CD4-positive, alpha-beta T cell treated with Interleukin-21 for 1 hour (primary cell): ENCODE results near the gene CYP2C9.
"Not testable (repeated sequence)": the region's sequence is repeated elsewhere in the genome, so short reads cannot be mapped to it uniquely, and the experiment has no call there.

ENCODE experiments used
- DNase-seq: peaks from one replicate; pipeline ENCODE4 v3.0.0-alpha.2; 2020

The CYP2C9 gene

GRCh38 chr10:94938383-94938782, at the start of gene CYP2C9:
Gene CYP2C9 (plus strand): TSS chr10:94938658. CDS start chr10:94938683, 25 bp downstream.
- DNase-seq = no peak

- DNase-seq = no peak
Observed at GRCh38 chr10:94889123-94889522, 49.3 kb upstream of the CYP2C9 start.

- no peak for DNase-seq
Observed at GRCh38 chr10:94890264-94891022, 48.0 kb upstream of the CYP2C9 start.

- not testable (repeated sequence) for DNase-seq
Observed at GRCh38 chr10:94898414-94898813, 40.0 kb upstream of the CYP2C9 start.

- no peak for DNase-seq
Observed at GRCh38 chr10:94902080-94902479, 36.4 kb upstream of the CYP2C9 start.

DNA sequence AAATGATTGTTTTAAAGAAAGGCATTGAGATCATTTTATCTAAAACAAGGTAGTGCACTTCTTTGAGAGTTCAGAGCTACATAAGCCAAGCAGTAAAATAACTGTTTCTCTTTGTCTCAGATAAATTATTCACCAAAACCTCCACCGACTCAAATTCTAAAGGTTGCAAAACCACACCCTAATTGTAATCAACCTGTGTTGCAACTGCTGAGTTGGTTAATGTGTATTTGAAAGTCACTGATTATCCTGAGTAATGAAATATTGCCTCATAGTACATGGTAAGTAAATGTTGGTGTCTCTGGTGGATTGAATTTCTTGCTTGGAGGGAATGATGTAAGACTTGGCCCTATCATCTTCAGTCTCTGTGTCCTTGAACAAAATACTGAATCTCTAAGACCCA, 35.9 kb upstream of the CYP2C9 start:
- no peak for DNase-seq

DNA sequence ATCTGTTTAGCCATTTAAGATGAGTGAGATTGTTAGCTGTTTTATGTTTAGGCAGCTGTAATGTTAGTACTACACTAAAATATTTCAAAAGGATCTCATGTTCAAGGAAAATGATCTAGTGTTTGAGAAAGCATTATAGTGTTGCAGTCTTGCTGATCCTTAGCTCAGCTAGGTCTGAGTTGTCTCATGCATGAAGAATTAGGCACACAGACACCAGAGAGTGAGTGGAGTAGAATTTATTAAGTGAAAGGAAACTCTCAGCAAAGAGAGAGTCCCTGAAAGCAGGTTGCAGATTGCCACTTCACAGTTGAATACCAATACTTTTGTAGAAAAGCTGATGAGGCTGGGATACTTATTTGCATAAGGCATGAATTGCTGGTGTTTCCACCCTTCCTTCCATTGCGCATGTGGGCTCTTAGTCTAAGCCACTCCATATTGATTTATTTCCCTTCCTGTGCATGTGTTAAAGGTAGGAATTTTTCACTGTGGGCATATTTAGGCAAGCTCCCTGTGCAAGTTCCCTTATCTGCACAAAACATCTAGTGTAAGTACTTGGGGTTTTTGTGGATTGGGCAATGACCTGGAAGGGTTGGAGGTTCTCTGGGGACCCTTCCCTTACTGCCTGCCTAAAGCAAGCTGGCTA, 33.8 kb upstream of the CYP2C9 start:
- DNase-seq = not testable (repeated sequence)

- DNase-seq = no peak
Observed at GRCh38 chr10:94916423-94916822, 22.0 kb upstream of the CYP2C9 start.

DNA sequence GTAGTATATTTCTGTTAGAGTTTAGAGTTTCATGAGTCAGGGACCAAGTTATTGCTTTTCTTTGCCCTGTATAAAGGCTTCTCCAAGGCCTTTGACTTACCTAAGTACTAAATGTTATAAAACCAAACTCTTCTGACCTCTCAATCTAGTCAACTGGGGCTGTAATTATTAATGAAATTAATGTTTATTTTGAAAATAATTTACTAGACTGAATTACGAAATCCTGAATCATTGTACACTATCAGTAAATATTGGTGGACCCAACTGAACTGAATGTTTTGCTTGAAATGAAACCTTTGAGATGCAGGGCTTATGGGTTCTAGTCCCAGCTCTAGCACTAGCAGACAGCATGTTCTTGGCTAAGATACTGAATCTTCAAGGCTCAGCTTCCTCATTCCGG, 1.7 kb upstream of the CYP2C9 start:
- no peak for DNase-seq

DNA sequence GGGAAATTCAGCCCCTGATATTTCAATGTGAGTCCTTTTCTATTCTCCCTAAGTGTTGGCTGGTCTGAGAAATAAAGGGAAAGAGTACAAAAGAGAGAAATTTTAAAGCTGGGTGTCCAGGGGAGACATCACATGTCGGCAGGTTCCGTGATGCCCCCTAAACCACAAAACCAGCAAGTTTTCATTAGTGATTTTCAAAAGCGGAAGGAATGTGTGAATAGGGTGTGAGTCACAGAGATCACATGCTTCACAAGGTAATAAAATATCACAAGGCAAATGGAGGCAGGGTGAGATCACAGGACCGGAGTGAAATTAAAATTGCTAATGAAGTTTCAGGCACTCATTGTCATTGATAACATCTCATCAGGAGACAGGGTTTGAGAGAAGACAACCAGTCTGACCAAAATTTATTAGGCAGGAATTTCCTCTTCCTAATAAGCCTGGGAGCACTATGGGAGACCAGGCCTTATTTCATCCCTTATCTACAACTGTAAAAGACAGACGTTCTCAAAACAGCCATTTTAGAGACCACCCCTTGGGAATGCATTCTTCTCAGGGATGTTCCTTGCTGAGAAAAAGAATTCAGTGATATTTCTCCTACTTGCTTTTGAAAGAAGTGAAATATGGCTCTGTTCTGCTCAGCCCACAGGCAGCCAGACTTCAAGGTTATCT, 5.1 kb downstream of the CYP2C9 start:
- DNase-seq = not testable (repeated sequence)

DNA sequence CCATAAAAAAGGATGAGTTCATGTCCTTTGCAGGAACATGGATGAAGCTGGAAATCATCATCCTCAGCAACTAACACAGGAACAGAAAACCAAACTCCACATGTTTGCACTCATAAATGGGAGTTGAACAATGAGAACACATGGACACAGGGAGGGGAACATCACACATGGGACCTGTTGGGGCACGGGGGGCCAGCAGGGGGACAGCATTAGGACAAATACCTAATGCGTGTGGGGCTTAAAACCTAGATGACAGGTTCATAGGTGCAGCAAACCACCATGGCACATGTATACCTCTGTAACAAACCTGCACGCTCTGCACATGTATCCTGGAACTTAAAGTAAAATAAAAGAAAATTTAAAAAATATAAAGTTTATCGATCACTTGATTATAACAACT, 7.7 kb downstream of the CYP2C9 start:
- not testable (repeated sequence) for DNase-seq

DNA sequence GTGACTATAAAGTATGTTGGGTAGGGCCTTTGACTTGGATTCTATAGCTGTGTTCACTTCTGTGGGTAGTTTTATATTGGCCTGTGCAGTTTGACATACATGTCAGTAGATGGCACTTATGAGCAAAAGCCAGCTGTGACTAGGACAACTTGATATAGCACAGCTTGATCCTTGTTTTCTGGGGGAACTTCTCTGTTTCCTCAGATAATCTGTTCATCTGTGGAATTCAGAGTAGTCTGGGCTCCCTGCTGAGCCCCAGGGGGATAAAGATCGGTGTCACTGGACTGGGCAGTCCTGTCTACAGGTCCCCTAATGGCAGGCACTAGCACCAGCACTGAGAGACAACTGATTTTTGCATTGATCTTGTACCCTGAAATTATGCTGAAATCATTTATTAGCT, 25.4 kb downstream of the CYP2C9 start:
- DNase-seq = no peak

DNA sequence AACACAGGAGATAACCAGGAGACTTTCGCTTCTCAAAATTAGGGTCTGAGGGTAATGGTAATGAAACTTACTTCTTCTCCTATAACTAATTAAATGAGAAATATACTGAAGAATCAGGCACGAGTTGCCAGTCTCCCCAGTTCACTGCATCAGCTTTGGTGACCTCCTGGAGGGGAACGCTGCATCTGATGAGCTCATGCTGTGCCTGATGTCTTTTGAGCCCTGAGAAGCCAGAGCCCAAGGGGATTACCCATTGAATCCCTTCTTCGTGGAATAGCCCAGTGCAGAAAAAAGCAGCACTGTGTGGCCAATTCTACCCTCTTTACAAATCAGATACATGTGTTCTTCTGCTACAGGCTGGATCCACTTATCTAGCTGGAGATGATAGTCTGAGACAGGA, 45.1 kb downstream of the CYP2C9 start:
- no peak for DNase-seq

GRCh38 chr10:94989192-94989591, 50.7 kb downstream of the CYP2C9 start:
- DNase-seq = no peak

DNA sequence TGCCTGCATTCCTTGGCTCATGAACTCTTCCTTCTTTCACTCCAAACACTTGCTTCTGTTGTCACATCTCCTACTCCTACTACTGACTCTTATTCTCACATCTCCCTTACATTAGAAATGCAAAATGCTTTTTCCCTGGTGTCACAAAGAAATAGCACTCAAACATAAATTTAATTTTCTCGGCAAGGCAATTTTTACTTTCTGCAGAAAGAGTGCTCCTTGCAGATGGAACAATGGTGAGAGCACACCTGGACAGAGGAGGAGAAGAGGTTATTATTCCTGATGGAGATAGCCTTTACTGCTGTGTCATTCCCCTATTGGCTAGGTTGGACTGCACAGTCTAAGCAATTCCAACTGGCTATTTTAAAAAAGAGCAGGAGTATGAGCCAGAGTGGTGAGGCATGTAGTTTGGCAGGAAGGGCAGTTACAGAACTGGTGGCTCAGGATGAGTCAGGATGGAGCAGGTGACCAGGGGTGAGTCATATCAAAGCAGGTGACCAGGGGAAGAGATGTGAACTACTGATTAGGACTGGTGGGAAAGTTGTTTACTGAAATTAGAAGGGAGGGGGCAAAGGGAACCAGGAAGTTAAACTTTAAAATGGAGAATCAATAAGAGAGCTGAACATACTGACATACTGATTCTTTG, 52.9 kb downstream of the CYP2C9 start:
- DNase-seq = no peak

- DNase-seq = no peak
Observed at GRCh38 chr10:94992811-94993210, 54.4 kb downstream of the CYP2C9 start.

GRCh38 chr10:94997741-94998174, 59.3 kb downstream of the CYP2C9 start:
- DNase-seq = no peak

GRCh38 chr10:95026461-95026860, 88.0 kb downstream of the CYP2C9 start:
- DNase-seq = no peak

GRCh38 chr10:95031656-95032055, 93.2 kb downstream of the CYP2C9 start:
- no peak for DNase-seq

DNA sequence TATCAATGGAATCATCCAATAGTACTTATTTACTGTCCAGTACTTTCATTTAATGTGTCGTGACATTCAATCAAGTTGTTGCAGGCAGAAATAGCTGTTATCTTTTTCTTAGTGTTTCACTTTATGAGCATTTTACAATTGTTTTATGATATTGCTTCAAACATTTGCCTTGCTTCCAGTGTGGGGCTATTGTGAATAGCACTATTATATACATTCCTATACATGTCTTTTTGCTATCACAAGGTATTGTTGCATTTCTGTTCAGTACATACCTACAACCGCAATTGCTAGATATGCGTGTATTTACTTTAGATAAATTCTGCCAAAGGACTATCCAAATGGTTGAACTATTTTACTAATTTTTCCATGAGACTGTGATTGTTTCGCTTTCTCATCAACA, 95.9 kb downstream of the CYP2C9 start:
- DNase-seq = no peak

- DNase-seq = no peak
Observed at GRCh38 chr10:95035332-95036295, 97.2 kb downstream of the CYP2C9 start.

- no peak for DNase-seq
Observed at GRCh38 chr10:95039281-95039680, 100.8 kb downstream of the CYP2C9 start.
